ENCODE measurements around the gene SEC16A.

SEC16A gene

GRCh38 chr9:136467766-136468165 lies 15.1 kb downstream of the SEC16A start:
- no peaks in the 10 kb centered on the region for H3K9me3 ChIP-seq (ENCODE audit: control insufficient read depth in 5 of 5, low read length in 5 of 5)
- H3K4me3 ChIP-seq (ENCODE audit: low read depth in 1 of 5, low read length in 5 of 5): no peak overlapping the region
- H3K27ac ChIP-seq (ENCODE audit: low read depth, low read length): no peak overlapping the region
- no peaks in the 10 kb centered on the region for H3K27me3 ChIP-seq (ENCODE audit: control insufficient read depth in 5 of 5, insufficient read depth in 4 of 5, low read length in 5 of 5)
- no peak overlapping the region for H3K9ac ChIP-seq (ENCODE audit: low read length in 5 of 5)
- peaks cover 5 to 99% (median 95%) of the 10 kb centered on the region in 5 donors for H3K36me3 ChIP-seq (ENCODE audit: control insufficient read depth in 5 of 5, insufficient read depth in 5 of 5, low read length in 5 of 5)
- H3K4me1 ChIP-seq (ENCODE audit: control insufficient read depth in 5 of 5, insufficient read depth in 5 of 5, low read length in 5 of 5): peaks cover 0 to 9% (median 0%) of the 10 kb centered on the region in 5 donors

GRCh38 chr9:136466155-136466541 lies 16.7 kb downstream of the SEC16A start:
- H3K36me3 ChIP-seq (ENCODE audit: control insufficient read depth in 5 of 5, insufficient read depth in 5 of 5, low read length in 5 of 5): peaks cover 5 to 99% (median 92%) of the 10 kb centered on the region in 5 donors

GRCh38 chr9:136465500-136466154 lies 17.2 kb downstream of the SEC16A start:
- no peaks in the 10 kb centered on the region for H3K27me3 ChIP-seq (ENCODE audit: control insufficient read depth in 5 of 5, insufficient read depth in 4 of 5, low read length in 5 of 5)
- peaks cover 5 to 99% (median 92%) of the 10 kb centered on the region in 5 donors for H3K36me3 ChIP-seq (ENCODE audit: control insufficient read depth in 5 of 5, insufficient read depth in 5 of 5, low read length in 5 of 5)
- H3K4me1 ChIP-seq (ENCODE audit: control insufficient read depth in 5 of 5, insufficient read depth in 5 of 5, low read length in 5 of 5): peaks cover 0 to 9% (median 0%) of the 10 kb centered on the region in 5 donors
- no peaks in the 10 kb centered on the region for H3K9me3 ChIP-seq (ENCODE audit: control insufficient read depth in 5 of 5, low read length in 5 of 5)
- H3K27ac ChIP-seq (ENCODE audit: low read depth, low read length): no peak overlapping the region
- no peak overlapping the region for H3K4me3 ChIP-seq (ENCODE audit: low read depth in 1 of 5, low read length in 5 of 5)
- no peak overlapping the region for H3K9ac ChIP-seq (ENCODE audit: low read length in 5 of 5)

More at GRCh38 chr9:136466155-136466541, 16.7 kb downstream of the SEC16A start:
- Histone ChIP-seq H3K4me1 (ENCODE audit: control insufficient read depth in 5 of 5, insufficient read depth in 5 of 5, low read length in 5 of 5) (peaks cover 0 to 9% (median 0%) of the 10 kb centered on the region in 5 donors), H3K27me3 (ENCODE audit: control insufficient read depth in 5 of 5, insufficient read depth in 4 of 5, low read length in 5 of 5) (no peaks in the 10 kb centered on the region), H3K4me3 (ENCODE audit: low read depth in 1 of 5, low read length in 5 of 5) (no peak overlapping the region), H3K9me3 (ENCODE audit: control insufficient read depth in 5 of 5, low read length in 5 of 5) (no peaks in the 10 kb centered on the region), H3K9ac (ENCODE audit: low read length in 5 of 5) (no peak overlapping the region), H3K27ac (ENCODE audit: low read depth, low read length) (no peak overlapping the region)

DNA sequence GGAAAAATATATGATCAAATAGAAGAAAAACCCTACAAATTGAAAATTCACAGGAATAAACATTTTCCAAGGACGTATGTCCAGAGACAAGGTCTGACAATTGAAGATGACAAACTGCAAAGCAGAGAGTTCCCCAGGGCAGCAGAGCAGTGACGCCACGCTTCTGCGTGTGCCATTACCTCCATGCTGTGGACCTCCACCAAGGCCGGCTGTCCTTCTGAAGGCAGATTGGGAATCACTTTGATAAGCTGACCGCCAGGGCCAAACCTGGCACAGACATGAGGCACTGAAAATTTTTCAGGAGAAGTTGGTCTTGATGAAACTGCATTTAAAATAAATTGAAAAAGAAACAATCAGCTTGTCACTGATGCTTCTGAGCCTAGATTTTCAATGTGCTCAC lies 18.6 kb downstream of the SEC16A start:
- Histone ChIP-seq H3K4me1 (ENCODE audit: control insufficient read depth in 5 of 5, insufficient read depth in 5 of 5, low read length in 5 of 5) (no peaks in the 10 kb centered on the region), H3K9me3 (ENCODE audit: control insufficient read depth in 5 of 5, low read length in 5 of 5) (no peaks in the 10 kb centered on the region), H3K4me3 (ENCODE audit: low read depth in 1 of 5, low read length in 5 of 5) (no peak overlapping the region), H3K27me3 (ENCODE audit: control insufficient read depth in 5 of 5, insufficient read depth in 4 of 5, low read length in 5 of 5) (no peaks in the 10 kb centered on the region), H3K36me3 (ENCODE audit: control insufficient read depth in 5 of 5, insufficient read depth in 5 of 5, low read length in 5 of 5) (peaks cover 5 to 95% (median 88%) of the 10 kb centered on the region in 5 donors), H3K27ac (ENCODE audit: low read depth, low read length) (no peak overlapping the region), H3K9ac (ENCODE audit: low read length in 5 of 5) (no peak overlapping the region)

DNA sequence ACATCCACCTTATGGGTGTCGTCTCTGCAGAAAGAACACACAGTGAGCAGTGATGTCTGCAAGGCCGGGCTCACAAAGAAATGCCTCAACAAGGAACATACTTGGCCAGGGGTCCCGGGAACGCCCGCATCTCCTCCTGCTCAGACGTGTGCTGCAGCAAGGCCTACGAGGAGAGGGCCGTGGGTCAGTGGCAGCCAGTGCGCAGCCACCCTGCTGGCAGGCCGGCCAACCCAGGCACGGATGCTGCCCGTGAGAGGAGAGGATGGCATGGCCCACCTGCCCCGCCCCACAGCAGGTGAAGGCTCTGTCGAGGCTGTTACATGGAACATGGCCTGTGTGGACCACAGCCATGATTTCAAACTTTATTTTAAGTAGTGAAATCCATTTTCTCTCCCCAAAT lies 19.3 kb downstream of the SEC16A start:
- Histone ChIP-seq H3K36me3 (ENCODE audit: control insufficient read depth in 5 of 5, insufficient read depth in 5 of 5, low read length in 5 of 5) (peaks cover 7 to 96% (median 93%) of the 10 kb centered on the region in 5 donors), H3K27me3 (ENCODE audit: control insufficient read depth in 5 of 5, insufficient read depth in 4 of 5, low read length in 5 of 5) (no peaks in the 10 kb centered on the region), H3K4me1 (ENCODE audit: control insufficient read depth in 5 of 5, insufficient read depth in 5 of 5, low read length in 5 of 5) (no peaks in the 10 kb centered on the region), H3K9ac (ENCODE audit: low read length in 5 of 5) (no peak overlapping the region), H3K27ac (ENCODE audit: low read depth, low read length) (no peak overlapping the region), H3K9me3 (ENCODE audit: control insufficient read depth in 5 of 5, low read length in 5 of 5) (no peaks in the 10 kb centered on the region), H3K4me3 (ENCODE audit: low read depth in 1 of 5, low read length in 5 of 5) (no peak overlapping the region)

- Histone ChIP-seq H3K9ac (ENCODE audit: low read length in 5 of 5) (no peak overlapping the region), H3K36me3 (ENCODE audit: control insufficient read depth in 5 of 5, insufficient read depth in 5 of 5, low read length in 5 of 5) (peaks cover 5 to 95% (median 93%) of the 10 kb centered on the region in 5 donors)
Observed at GRCh38 chr9:136462664-136463063, 20.2 kb downstream of the SEC16A start.

DNA sequence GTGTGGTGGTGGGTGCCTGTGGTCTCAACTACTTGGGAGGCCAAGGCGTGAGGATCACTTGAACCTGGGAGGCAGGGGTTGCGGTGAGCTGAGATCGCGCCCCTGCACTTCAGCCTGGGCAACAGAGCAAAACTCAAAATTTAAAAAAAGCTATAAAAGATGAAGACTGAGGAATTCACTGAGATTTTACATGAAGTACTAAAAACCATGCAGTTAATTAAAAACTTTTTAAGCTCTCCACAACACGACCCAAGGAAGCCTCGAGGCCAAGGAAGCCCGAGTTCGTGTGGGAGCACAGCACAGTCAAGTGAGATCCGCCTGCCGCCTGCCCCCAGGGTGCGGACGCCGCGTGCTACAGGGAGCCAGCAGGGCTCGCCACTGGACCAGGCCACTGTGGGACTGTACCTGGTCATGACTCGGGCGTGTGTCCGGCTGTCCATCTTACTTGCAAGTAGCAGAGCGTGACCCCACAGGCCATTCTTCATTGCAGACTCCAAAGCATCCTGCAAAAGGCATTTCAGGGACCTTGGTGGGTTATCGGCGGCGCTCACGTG lies 22.0 kb downstream of the SEC16A start:
- H3K36me3 ChIP-seq (ENCODE audit: control insufficient read depth in 5 of 5, insufficient read depth in 5 of 5, low read length in 5 of 5): peaks cover 5 to 96% (median 93%) of the 10 kb centered on the region in 5 donors
- no peaks in the 10 kb centered on the region for H3K9me3 ChIP-seq (ENCODE audit: control insufficient read depth in 5 of 5, low read length in 5 of 5)

More at GRCh38 chr9:136462664-136463063, 20.2 kb downstream of the SEC16A start:
- Histone ChIP-seq H3K4me1 (ENCODE audit: control insufficient read depth in 5 of 5, insufficient read depth in 5 of 5, low read length in 5 of 5) (no peaks in the 10 kb centered on the region), H3K27ac (ENCODE audit: low read depth, low read length) (no peak overlapping the region), H3K9me3 (ENCODE audit: control insufficient read depth in 5 of 5, low read length in 5 of 5) (no peaks in the 10 kb centered on the region), H3K4me3 (ENCODE audit: low read depth in 1 of 5, low read length in 5 of 5) (no peak overlapping the region), H3K27me3 (ENCODE audit: control insufficient read depth in 5 of 5, insufficient read depth in 4 of 5, low read length in 5 of 5) (no peaks in the 10 kb centered on the region)

GRCh38 chr9:136459425-136459824 lies 23.4 kb downstream of the SEC16A start:
- Histone ChIP-seq H3K4me3 (ENCODE audit: low read depth in 1 of 5, low read length in 5 of 5) (no peak overlapping the region), H3K4me1 (ENCODE audit: control insufficient read depth in 5 of 5, insufficient read depth in 5 of 5, low read length in 5 of 5) (no peaks in the 10 kb centered on the region), H3K9ac (ENCODE audit: low read length in 5 of 5) (no peak overlapping the region), H3K27ac (ENCODE audit: low read depth, low read length) (no peak overlapping the region), H3K9me3 (ENCODE audit: control insufficient read depth in 5 of 5, low read length in 5 of 5) (no peaks in the 10 kb centered on the region), H3K27me3 (ENCODE audit: control insufficient read depth in 5 of 5, insufficient read depth in 4 of 5, low read length in 5 of 5) (no peaks in the 10 kb centered on the region), H3K36me3 (ENCODE audit: control insufficient read depth in 5 of 5, insufficient read depth in 5 of 5, low read length in 5 of 5) (peaks cover 4 to 96% (median 93%) of the 10 kb centered on the region in 5 donors)

More for the DNA sequence above, 22.0 kb downstream of the SEC16A start:
- no peak overlapping the region for H3K4me3 ChIP-seq (ENCODE audit: low read depth in 1 of 5, low read length in 5 of 5)
- no peaks in the 10 kb centered on the region for H3K27me3 ChIP-seq (ENCODE audit: control insufficient read depth in 5 of 5, insufficient read depth in 4 of 5, low read length in 5 of 5)
- no peaks in the 10 kb centered on the region for H3K4me1 ChIP-seq (ENCODE audit: control insufficient read depth in 5 of 5, insufficient read depth in 5 of 5, low read length in 5 of 5)
- H3K27ac ChIP-seq (ENCODE audit: low read depth, low read length): no peak overlapping the region
- no peak overlapping the region for H3K9ac ChIP-seq (ENCODE audit: low read length in 5 of 5)

- H3K9ac ChIP-seq (ENCODE audit: low read length in 5 of 5): no peak overlapping the region
- H3K4me1 ChIP-seq (ENCODE audit: control insufficient read depth in 5 of 5, insufficient read depth in 5 of 5, low read length in 5 of 5): no peaks in the 10 kb centered on the region
- no peaks in the 10 kb centered on the region for H3K9me3 ChIP-seq (ENCODE audit: control insufficient read depth in 5 of 5, low read length in 5 of 5)
- H3K4me3 ChIP-seq (ENCODE audit: low read depth in 1 of 5, low read length in 5 of 5): no peak overlapping the region
- H3K27ac ChIP-seq (ENCODE audit: low read depth, low read length): no peak overlapping the region
- no peaks in the 10 kb centered on the region for H3K27me3 ChIP-seq (ENCODE audit: control insufficient read depth in 5 of 5, insufficient read depth in 4 of 5, low read length in 5 of 5)
- H3K36me3 ChIP-seq (ENCODE audit: control insufficient read depth in 5 of 5, insufficient read depth in 5 of 5, low read length in 5 of 5): peaks cover 3 to 89% (median 84%) of the 10 kb centered on the region in 5 donors
Observed at GRCh38 chr9:136457326-136457725, 25.5 kb downstream of the SEC16A start.

DNA sequence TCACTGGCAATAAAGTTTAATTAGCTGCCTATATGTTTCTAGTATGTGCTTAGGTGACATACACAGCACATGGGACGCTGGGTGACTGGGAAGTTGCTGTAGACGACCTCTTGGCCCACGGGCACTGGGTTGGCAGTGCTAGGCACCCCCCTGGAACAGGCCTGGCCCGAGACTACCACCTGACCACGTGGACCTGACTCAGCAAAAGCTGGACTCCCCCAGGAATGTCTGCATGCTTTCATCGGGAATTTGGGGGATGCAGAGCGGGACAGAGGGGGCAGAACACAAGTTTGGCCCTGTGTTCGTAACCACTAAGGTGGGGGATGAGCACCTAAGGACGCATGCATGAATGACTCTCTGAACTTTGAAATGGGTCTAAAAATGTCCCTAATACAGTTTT lies 26.6 kb downstream of the SEC16A start:
- no peak overlapping the region for H3K4me3 ChIP-seq (ENCODE audit: low read depth in 1 of 5, low read length in 5 of 5)
- H3K27me3 ChIP-seq (ENCODE audit: control insufficient read depth in 5 of 5, insufficient read depth in 4 of 5, low read length in 5 of 5): no peaks in the 10 kb centered on the region
- peaks cover 3 to 85% (median 80%) of the 10 kb centered on the region in 5 donors for H3K36me3 ChIP-seq (ENCODE audit: control insufficient read depth in 5 of 5, insufficient read depth in 5 of 5, low read length in 5 of 5)
- H3K27ac ChIP-seq (ENCODE audit: low read depth, low read length): no peak overlapping the region
- no peaks in the 10 kb centered on the region for H3K4me1 ChIP-seq (ENCODE audit: control insufficient read depth in 5 of 5, insufficient read depth in 5 of 5, low read length in 5 of 5)
- no peak overlapping the region for H3K9ac ChIP-seq (ENCODE audit: low read length in 5 of 5)
- H3K9me3 ChIP-seq (ENCODE audit: control insufficient read depth in 5 of 5, low read length in 5 of 5): no peaks in the 10 kb centered on the region

Data from subcutaneous abdominal adipose tissue (tissue), 5 donors.